Brain microvascular endothelial cell (primary cell): Measurements from ENCODE around the gene OLFM2.
"Not testable (repeated sequence)": the region's sequence is repeated elsewhere in the genome, so short reads cannot be mapped to it uniquely, and the experiment has no call there.

Experiments used
- DNase-seq: peaks from one replicate; pipeline ENCODE4 v3.0.0-alpha.2; 2020
- H3K27ac ChIP-seq: fragments of 250-450 bp; sonication (Bioruptor Pico); 2 replicates; pipeline ENCODE4 v1.5.1; 2020; ENCODE audit warnings: mild to moderate bottlenecking, moderate library complexity
- H3K27me3 ChIP-seq: fragments of 250-450 bp; sonication (Bioruptor Pico); replicated peaks from 2 replicates; pipeline ENCODE4 v1.5.1; 2020; ENCODE audit warnings: mild to moderate bottlenecking
- H3K36me3 ChIP-seq: fragments of 250-450 bp; sonication (Bioruptor Pico); replicated peaks from 2 replicates; pipeline ENCODE4 v1.5.1; 2020; ENCODE audit warnings: mild to moderate bottlenecking
- H3K4me3 ChIP-seq: 2 replicates; pipeline ENCODE4 v1.5.1; 2011; ENCODE audit warnings: low read depth, mild to moderate bottlenecking, control low read depth, low read length, moderate library complexity
- CTCF ChIP-seq: IDR thresholded peaks from 2 replicates; pipeline ENCODE4 v1.5.1; 2011; ENCODE audit warnings: low read depth, mild to moderate bottlenecking, moderate library complexity, low read length, control low read depth, inconsistent platforms; ENCODE audit errors: missing control alignments
- in situ Hi-C: cut with HindIII; loops from 2 replicates; pipeline ENCODE4 v1.10.0; 2017; ENCODE audit warnings: low sequenced_read_pairs, low pct_ligation_motif_present

The OLFM2 gene

GRCh38 chr19:9827289-9828238 is 108.8 kb downstream of the OLFM2 start, which contains the start of gene UBL5:
Gene UBL5 (plus strand): TSS chr19:9827918. CDS start chr19:9828338, 420 bp downstream.
- H3K27ac ChIP-seq, result peak within 1 kb of the TSS; percentile 51
- in situ Hi-C loops, result no loop called here

GRCh38 chr19:9823816-9824215 is 112.5 kb downstream of the OLFM2 start:
- H3K4me3 ChIP-seq, result no peak overlapping the region
- no peak overlapping the region for H3K27ac ChIP-seq
- no peak for DNase-seq
- H3K36me3 ChIP-seq, result no peaks in the 10 kb centered on the region
- in situ Hi-C loops, result no loop called here
- no peak for TF ChIP-seq CTCF
- H3K27me3 ChIP-seq, result no peaks in the 10 kb centered on the region

More at GRCh38 chr19:9827289-9828238, 108.8 kb downstream of the OLFM2 start, which contains the start of gene UBL5:
- TF ChIP-seq CTCF, result no peak
- no peaks in the 10 kb centered on the region for H3K27me3 ChIP-seq
- peaks cover 6% of the 10 kb centered on the region for H3K36me3 ChIP-seq
- H3K4me3 ChIP-seq, result peak within 1 kb of the TSS; percentile 96
- peak; percentile 76 for DNase-seq

- DNase-seq, H3K27me3 ChIP-seq, H3K27ac ChIP-seq, H3K4me3 ChIP-seq, in situ Hi-C loops: not testable (repeated sequence)
- peaks cover 13% of the 10 kb centered on the region for H3K36me3 ChIP-seq
Measured at GRCh38 chr19:9820034-9820433, 116.3 kb downstream of the OLFM2 start.

GRCh38 chr19:9819596-9819909 is 116.8 kb downstream of the OLFM2 start:
- H3K27ac ChIP-seq, result no peak overlapping the region
- H3K27me3 ChIP-seq, result no peaks in the 10 kb centered on the region
- H3K36me3 ChIP-seq, result peaks cover 14% of the 10 kb centered on the region
- DNase-seq, result no peak
- peak overlapping the region; percentile 46 for H3K4me3 ChIP-seq
- no peak for TF ChIP-seq CTCF
- in situ Hi-C loops, result no loop called here

- DNase-seq, result peak; percentile 100
- H3K4me3 ChIP-seq, result peak within 1 kb of the TSS; percentile 100
- TF ChIP-seq CTCF, result no peak
- peaks cover 14% of the 10 kb centered on the region for H3K36me3 ChIP-seq
- in situ Hi-C loops, result no loop called here
- H3K27ac ChIP-seq, result peak within 1 kb of the TSS; percentile 94
- no peaks in the 10 kb centered on the region for H3K27me3 ChIP-seq
Measured at GRCh38 chr19:9818734-9819595, 117.3 kb downstream of the OLFM2 start, which contains the start of gene FBXL12. Gene FBXL12 (minus strand): TSS chr19:9819079. CDS start chr19:9818813, 266 bp downstream.

- in situ Hi-C loops, result no loop called here
- DNase-seq, result no peak
- Histone ChIP-seq H3K4me3 (peak overlapping the region; percentile 100), H3K27me3 (no peaks in the 10 kb centered on the region), H3K36me3 (peaks cover 14% of the 10 kb centered on the region), H3K27ac (peak overlapping the region; percentile 94)
- no peak for TF ChIP-seq CTCF
Measured at GRCh38 chr19:9818175-9818733, 118.1 kb downstream of the OLFM2 start.
